HG02642 (cell line): ENCODE measurements around the gene GALNT3.

Experiments
- ATAC-seq: cut with Tn5 transposase; IDR thresholded peaks from one replicate; pipeline ENCODE4 v1.9.1; 2021; ENCODE audit warnings: mild to moderate bottlenecking; ENCODE audit not compliant: unreplicated experiment, poor library complexity

Gene GALNT3

DNA sequence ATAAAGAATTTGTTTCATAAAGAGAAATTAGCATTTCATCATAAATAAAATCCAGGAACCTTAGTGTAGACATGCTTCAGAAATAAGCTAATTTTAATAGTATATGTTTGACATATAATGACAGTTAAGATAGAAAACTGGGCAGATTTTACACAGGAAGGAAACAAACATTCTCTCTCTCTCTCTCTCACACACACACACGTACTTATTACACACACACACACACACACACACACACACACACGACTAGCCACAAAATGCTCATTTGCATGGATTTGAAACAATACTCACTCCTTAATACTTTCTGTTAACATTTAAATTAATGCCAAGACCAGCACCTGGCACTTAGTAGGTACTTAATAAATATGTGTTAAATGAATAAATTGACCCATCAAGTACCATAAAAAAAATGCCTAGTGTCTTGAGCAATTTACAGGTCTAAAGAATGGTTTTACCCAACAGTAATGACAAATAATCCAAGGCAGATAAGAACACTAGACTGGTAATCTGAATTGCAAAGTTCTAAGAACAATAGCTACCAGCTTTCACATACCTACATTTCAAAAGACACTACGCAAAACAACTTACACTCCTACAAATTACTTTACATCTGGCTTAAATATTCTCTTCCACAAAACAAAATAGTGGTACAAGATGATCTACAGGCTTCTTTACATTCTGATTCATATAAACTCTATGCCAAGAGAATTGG, 2.9 kb upstream of the GALNT3 start:
- ATAC-seq = no peak

GRCh38 chr2:165796129-165796528, 2.1 kb upstream of the GALNT3 start:
- no peak for ATAC-seq

GRCh38 chr2:165795011-165795410, 964 bp upstream of the GALNT3 start:
- no peak for ATAC-seq

GRCh38 chr2:165794536-165794928, 485 bp upstream of the GALNT3 start:
- peak; percentile 95 for ATAC-seq

GRCh38 chr2:165793161-165793778, 777 bp downstream of the GALNT3 start:
- peak; percentile 18 for ATAC-seq

DNA sequence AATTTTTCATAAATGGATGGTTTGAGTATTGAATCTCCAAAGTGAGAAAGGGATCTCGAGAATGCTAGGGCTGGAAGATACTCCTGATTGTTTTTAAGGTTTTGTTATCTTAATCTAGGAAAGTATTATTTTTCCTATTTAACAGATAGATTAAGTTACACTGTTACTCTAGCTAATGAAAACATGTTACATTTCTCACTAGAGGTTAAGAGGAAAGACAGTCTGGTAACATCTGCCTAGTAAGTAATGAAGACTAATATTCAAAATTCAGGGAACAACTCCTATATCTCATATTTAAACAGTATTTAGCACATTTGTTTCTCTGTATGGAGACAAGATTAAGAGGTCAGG, 2.0 kb downstream of the GALNT3 start:
- ATAC-seq = no peak

DNA sequence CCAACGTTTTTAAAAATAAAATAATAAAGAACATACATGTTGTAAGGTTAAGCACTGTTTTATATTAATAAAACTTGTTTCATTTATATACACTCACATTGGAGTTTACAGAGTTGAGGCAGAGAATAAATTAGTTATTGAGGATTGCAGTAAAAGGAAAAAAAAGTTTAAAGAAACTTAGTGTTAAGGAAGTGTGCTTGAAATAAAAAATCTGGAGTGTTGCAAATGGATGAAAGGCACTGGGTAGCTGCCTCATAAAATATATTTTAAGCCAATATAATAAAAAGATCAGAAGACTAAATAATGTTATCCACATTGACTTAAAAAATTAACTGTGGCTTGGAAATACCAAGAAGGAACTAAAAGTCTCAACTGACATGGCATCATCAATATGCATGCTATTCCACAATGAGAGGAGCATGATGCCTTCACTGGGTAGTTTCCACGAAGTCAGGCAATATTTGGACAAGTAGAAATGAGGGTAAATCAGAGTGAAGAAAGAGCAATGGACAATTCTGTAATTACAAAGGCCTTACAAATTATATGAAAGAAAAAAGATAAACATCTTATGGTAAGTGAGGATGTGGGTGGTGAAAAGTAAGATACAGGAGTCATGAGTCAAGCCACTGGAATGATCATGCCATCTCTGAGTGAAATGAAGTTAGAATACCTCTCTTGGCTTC, 2.5 kb downstream of the GALNT3 start:
- ATAC-seq = no peak

GRCh38 chr2:165790466-165790865, 3.6 kb downstream of the GALNT3 start:
- no peak for ATAC-seq

- ATAC-seq = no peak
Observed at GRCh38 chr2:165787334-165787733, 6.7 kb downstream of the GALNT3 start.

DNA sequence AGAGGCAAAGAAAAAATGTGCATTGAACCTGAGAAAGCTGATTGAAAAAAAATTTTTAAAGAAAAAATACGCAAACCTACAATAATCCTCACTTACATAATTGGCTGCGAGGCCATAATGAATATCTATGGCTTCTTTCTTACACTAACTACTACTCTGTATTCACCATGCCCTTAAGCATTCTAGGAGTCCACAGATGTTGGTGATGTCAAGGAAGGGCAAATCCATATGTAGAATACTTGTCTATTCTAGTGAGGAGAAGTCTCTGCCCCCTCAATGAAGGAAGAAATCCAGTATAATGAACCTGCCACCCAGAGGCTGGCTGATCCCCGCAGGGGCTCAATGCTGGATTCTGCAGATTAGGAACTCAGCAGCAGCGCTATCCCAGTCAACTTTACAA, 14.3 kb downstream of the GALNT3 start:
- ATAC-seq = no peak

GRCh38 chr2:165778653-165779451, 15.2 kb downstream of the GALNT3 start:
- peak; percentile 54 for ATAC-seq

GRCh38 chr2:165778187-165778556, 15.9 kb downstream of the GALNT3 start:
- no peak for ATAC-seq

GRCh38 chr2:165777522-165778186, 16.4 kb downstream of the GALNT3 start:
- ATAC-seq = no peak

GRCh38 chr2:165776796-165777195, 17.3 kb downstream of the GALNT3 start:
- no peak for ATAC-seq

- ATAC-seq = no peak
Observed at GRCh38 chr2:165776013-165776412, 18.0 kb downstream of the GALNT3 start.

DNA sequence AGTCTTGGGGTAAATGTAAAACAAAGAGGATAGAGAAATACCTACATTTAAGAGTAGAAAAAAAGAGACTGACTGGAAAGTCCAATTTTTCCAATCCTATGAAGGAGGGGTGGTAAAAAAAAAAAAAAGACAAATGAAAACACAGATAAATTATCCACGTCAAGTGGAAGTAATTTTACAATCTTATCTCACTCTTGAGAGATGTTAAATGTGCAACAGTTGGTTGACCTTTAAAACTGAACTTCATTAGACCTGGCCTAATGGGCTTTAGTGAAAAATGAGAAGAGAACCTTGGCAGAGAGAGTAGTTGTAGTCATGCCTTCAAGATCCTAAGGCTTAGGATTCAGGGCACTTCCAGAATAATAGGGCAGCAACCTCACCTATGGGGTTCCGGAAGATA, 20.4 kb downstream of the GALNT3 start:
- no peak for ATAC-seq

DNA sequence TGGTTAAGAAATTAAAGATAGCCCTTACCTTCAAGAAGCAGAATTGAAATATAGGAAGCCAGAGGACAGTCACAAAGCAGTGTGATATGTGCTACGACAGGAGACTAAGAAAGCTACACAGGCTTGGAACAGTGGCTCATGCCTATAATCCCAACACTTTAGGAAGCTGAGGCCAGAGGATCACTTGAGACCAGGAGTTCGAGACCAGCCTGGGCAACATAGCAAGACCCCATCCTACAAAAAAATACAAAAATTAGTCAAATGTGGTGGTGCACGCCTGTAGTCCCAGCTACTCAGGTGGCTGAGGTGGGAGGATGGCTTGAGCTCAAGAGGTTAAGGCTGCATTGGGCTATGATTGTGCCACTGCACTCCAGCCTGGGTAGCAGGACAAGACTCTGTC, 21.9 kb downstream of the GALNT3 start:
- ATAC-seq = no peak

GRCh38 chr2:165766326-165766927, 27.6 kb downstream of the GALNT3 start:
- ATAC-seq = no peak

- no peak for ATAC-seq
Observed at GRCh38 chr2:165762723-165763122, 31.3 kb downstream of the GALNT3 start.
